Measurements from ENCODE around the gene FLNB. TPM values are rescaled to one million over a fixed set of nuclear protein-coding genes. Genes with fewer than 3 reads are reported as not detected.

FLNB gene
- total RNA-seq, 1 experiment from 2014 or later = 83.4 TPM

- peaks cover 0 to 2% of the 10 kb centered on the region in 2 experiments; a peak in 2 of 5 replicates for H3K9me3 Mint-ChIP-seq
Measured at GRCh38 chr3:58200121-58200709, 192.0 kb downstream of the FLNB start.

More at GRCh38 chr3:58200121-58200709, 192.0 kb downstream of the FLNB start:
- no peak overlapping the region for H3K27ac ChIP-seq (ENCODE audit: insufficient read length, low read depth, low read length)
- no peak overlapping the region for H3K4me2 ChIP-seq (ENCODE audit: insufficient read depth, insufficient read length, low read length)
- no peak overlapping the region for H4K5ac ChIP-seq (ENCODE audit: insufficient read length, low read depth, low read length)
- no peak overlapping the region for H4K91ac ChIP-seq (ENCODE audit: insufficient read length, low read depth, low read length)
- peaks cover 6% of the 10 kb centered on the region for H3K27me3 Mint-ChIP-seq (ENCODE audit: low read depth)
- no peak overlapping the region for H2BK120ac ChIP-seq (ENCODE audit: low read depth, low read length, poor library complexity, severe bottlenecking)
- no peaks in the 10 kb centered on the region for H3K23me2 ChIP-seq (ENCODE audit: insufficient read length, low read depth, low read length, poor library complexity, severe bottlenecking)
- H2BK5ac ChIP-seq (ENCODE audit: insufficient read length, low read length) = no peak overlapping the region
- H3K79me1 ChIP-seq (ENCODE audit: insufficient read depth, low read depth, low read length, poor library complexity, severe bottlenecking) = no peaks in the 10 kb centered on the region
- no peaks in the 10 kb centered on the region for H3K36me3 Mint-ChIP-seq (ENCODE audit: insufficient read depth in 1 of 3, low read depth in 3 of 3)
- H3K4me3 Mint-ChIP-seq = no peak overlapping the region
- H3K27me3 ChIP-seq (ENCODE audit: insufficient read depth, low read length) = no peaks in the 10 kb centered on the region
- no peak overlapping the region for H3T11ph ChIP-seq (ENCODE audit: low read length)
- H2AFZ ChIP-seq (ENCODE audit: low read length) = no peak overlapping the region
- H3K18ac ChIP-seq (ENCODE audit: insufficient read length, low read depth, low read length) = no peak overlapping the region
- no peak overlapping the region for H3K14ac ChIP-seq (ENCODE audit: insufficient read depth, low read length)
- H4K20me1 ChIP-seq (ENCODE audit: control insufficient read depth, insufficient read depth, insufficient read length) = no peaks in the 10 kb centered on the region
- no peak overlapping the region for H3K4ac ChIP-seq (ENCODE audit: low read depth, low read length)
- no peaks in the 10 kb centered on the region for H3K9me3 ChIP-seq (ENCODE audit: control insufficient read depth, low read depth, low read length)
- no peak overlapping the region for H2BK12ac ChIP-seq (ENCODE audit: insufficient read length, low read depth, low read length)
- no peak overlapping the region for H4K8ac ChIP-seq (replicated peaks; ENCODE audit: insufficient read length, low read depth, low read length)
- no peak overlapping the region for H2BK15ac ChIP-seq (ENCODE audit: low read depth, low read length)
- no peak for DNase-seq
- no peaks in the 10 kb centered on the region for H3K79me2 ChIP-seq (ENCODE audit: insufficient read depth, low read length)
- no peaks in the 10 kb centered on the region for H3K4me1 ChIP-seq (ENCODE audit: insufficient read depth, low read length)
- no peak for TF ChIP-seq CTCF (conservative IDR thresholded peaks at IDR 0.05)
- no peak overlapping the region for H3K56ac ChIP-seq (ENCODE audit: insufficient read length, low read depth, low read length)
- no peak overlapping the region for H3K9ac ChIP-seq (ENCODE audit: extremely low read depth, insufficient read length, low read length)
- no peak overlapping the region for H3K23ac ChIP-seq (ENCODE audit: insufficient read length, low read depth, low read length)
- H2AK5ac ChIP-seq (ENCODE audit: insufficient read length, low read length) = no peak overlapping the region
- H2BK20ac ChIP-seq (ENCODE audit: low read depth, low read length, poor library complexity, severe bottlenecking) = no peak overlapping the region
- no peak overlapping the region for H3K27ac Mint-ChIP-seq
- no peaks in the 10 kb centered on the region for H3K4me1 Mint-ChIP-seq

Measured in H9 (cell line).